IMR-90 (cell line): ENCODE data around the gene POR. TPM values are rescaled to one million over a fixed set of nuclear protein-coding genes. Genes with fewer than 3 reads are reported as not detected.

Source experiments
- ATAC-seq: fragments of 200-7000 bp; cut with Tn5 transposase; 2 replicates; pipeline ENCODE4 v1.9.1; 2020; ENCODE audit warnings: low read depth, mild to moderate bottlenecking, moderate library complexity
- BruUV-seq: library from RNA; stranded (reverse); fragments of 400-500 nt; replicated peaks from 2 replicates; lab custom pipeline; 2021; lab: Mats Ljungman, UMichigan
- CTCF ChIA-PET: fragments of 300-600 bp; formaldehyde crosslinking; extraction: SDS; loops from one replicate; lab custom pipeline; 2021; ENCODE audit warnings: antibody characterized with exemption; lab: Yijun Ruan, JAX
- POLR2A ChIA-PET: fragments of 300-600 bp; sonication (Branson Sonifier 250); formaldehyde crosslinking; loops from one replicate; lab custom pipeline; 2022; ENCODE audit warnings: antibody characterized with exemption; ENCODE audit not compliant: unreplicated experiment; lab: Charles Lee
- DNase-seq: peaks from one replicate; pipeline ENCODE4 v3.0.0; 2013
- H2AFZ ChIP-seq: replicated peaks from 2 replicates; pipeline ENCODE3; 2013; ENCODE audit warnings: low read length, mild to moderate bottlenecking; ENCODE audit not compliant: poor library complexity
- H2AK5ac ChIP-seq: 2 replicates; pipeline ENCODE4 v1.6.1; 2013; ENCODE audit warnings: low read depth, low read length, inconsistent platforms
- H2AK9ac ChIP-seq: replicated peaks from 2 replicates; pipeline ENCODE3; 2013; ENCODE audit warnings: mild to moderate bottlenecking, low read depth, low read length, moderate library complexity; ENCODE audit not compliant: poor library complexity
- H2BK120ac ChIP-seq: 2 replicates; pipeline ENCODE4 v1.6.1; 2013; ENCODE audit warnings: low read depth, low read length, inconsistent platforms
- H2BK15ac ChIP-seq: 3 replicates; pipeline ENCODE4 v1.6.1; 2013; ENCODE audit warnings: low read depth, low read length, inconsistent platforms
- H2BK20ac ChIP-seq: 2 replicates; pipeline ENCODE4 v1.6.1; 2013; ENCODE audit warnings: low read depth, mild to moderate bottlenecking, inconsistent platforms, low read length, moderate library complexity
- H2BK5ac ChIP-seq: 2 replicates; pipeline ENCODE4 v1.6.1; 2013; ENCODE audit warnings: mild to moderate bottlenecking, low read depth, low read length, inconsistent platforms; ENCODE audit not compliant: poor library complexity, severe bottlenecking
- H3K14ac ChIP-seq: replicated peaks from 2 replicates; pipeline ENCODE4 v1.6.1; 2013; ENCODE audit warnings: low read depth, low read length, inconsistent platforms
- H3K18ac ChIP-seq: 2 replicates; pipeline ENCODE4 v1.6.1; 2013; ENCODE audit warnings: low read depth, low read length, control low read depth
- H3K23ac ChIP-seq: 2 replicates; pipeline ENCODE4 v1.6.1; 2013; ENCODE audit warnings: low read depth, low read length, inconsistent platforms
- H3K27ac ChIP-seq: 2 replicates; pipeline ENCODE4 v1.5.1; 2013; ENCODE audit warnings: mild to moderate bottlenecking, control low read depth, low read length; ENCODE audit not compliant: insufficient read depth
- H3K27me3 ChIP-seq: 2 replicates; pipeline ENCODE4 v1.6.1; 2013; ENCODE audit warnings: low read length; ENCODE audit not compliant: control insufficient read depth, insufficient read depth
- H3K36me3 ChIP-seq: 2 replicates; pipeline ENCODE4 v1.6.1; 2013; ENCODE audit warnings: low read length, mixed read lengths; ENCODE audit not compliant: control insufficient read depth, insufficient read depth
- H3K4ac ChIP-seq: 2 replicates; pipeline ENCODE4 v1.6.1; 2013; ENCODE audit warnings: low read depth, low read length, inconsistent platforms
- H3K4me1 ChIP-seq: 2 replicates; pipeline ENCODE4 v1.6.1; 2013; ENCODE audit warnings: low read length, mixed read lengths; ENCODE audit not compliant: control insufficient read depth, insufficient read depth
- H3K4me2 ChIP-seq: 2 replicates; pipeline ENCODE4 v1.6.1; 2013; ENCODE audit warnings: low read depth, mild to moderate bottlenecking, control low read depth, low read length, moderate library complexity
- H3K4me3 ChIP-seq: 2 replicates; pipeline ENCODE4 v1.5.1; 2013; ENCODE audit warnings: low read depth, mild to moderate bottlenecking, control low read depth, low read length, moderate library complexity; ENCODE audit not compliant: insufficient read depth
- H3K56ac ChIP-seq: 2 replicates; pipeline ENCODE4 v1.6.1; 2013; ENCODE audit warnings: low read length, inconsistent platforms; ENCODE audit not compliant: insufficient read depth; ENCODE audit errors: extremely low read depth
- H3K79me1 ChIP-seq, 2 experiments: 2 replicates each; pipeline ENCODE4 v1.6.1; 2013; ENCODE audit warnings: low read length in 2 of 2, inconsistent platforms in 1 of 2, low read depth in 1 of 2
- H3K9ac ChIP-seq: 2 replicates; pipeline ENCODE4 v1.6.1; 2013; ENCODE audit warnings: low read depth, low read length, control low read depth
- H3K9me1 ChIP-seq: 2 replicates; pipeline ENCODE4 v1.6.1; 2013; ENCODE audit warnings: low read length, inconsistent platforms; ENCODE audit not compliant: insufficient read depth
- H3K9me3 ChIP-seq: 2 replicates; pipeline ENCODE4 v1.6.1; 2013; ENCODE audit warnings: low read length; ENCODE audit not compliant: control insufficient read depth, insufficient read depth
- H4K20me1 ChIP-seq: 2 replicates; pipeline ENCODE4 v1.6.1; 2013; ENCODE audit warnings: low read length, inconsistent platforms; ENCODE audit not compliant: insufficient read depth
- H4K5ac ChIP-seq: 2 replicates; pipeline ENCODE4 v1.6.1; 2013; ENCODE audit warnings: mild to moderate bottlenecking, low read depth, low read length, control low read depth
- H4K8ac ChIP-seq, 2 experiments: 2 replicates each; pipeline ENCODE4 v1.6.1; 2013; ENCODE audit warnings: low read depth in 2 of 2, low read length in 2 of 2, control low read depth in 1 of 2, inconsistent platforms in 1 of 2
- H4K91ac ChIP-seq: 2 replicates; pipeline ENCODE4 v1.6.1; 2013; ENCODE audit warnings: low read depth, low read length, inconsistent platforms; ENCODE audit not compliant: insufficient read depth
- BHLHE40 ChIP-seq: fragments of 150-350 bp; IDR thresholded peaks from 2 replicates; pipeline ENCODE4 v1.6.1; 2016; ENCODE audit warnings: mild to moderate bottlenecking, low read depth, low read length
- CEBPB ChIP-seq: IDR thresholded peaks from 2 replicates; pipeline ENCODE4 v1.6.1; 2012; ENCODE audit warnings: low read depth, low read length, improper control_type of control experiment
- CHD1 ChIP-seq: IDR thresholded peaks from 2 replicates; pipeline ENCODE4 v1.6.1; 2012; ENCODE audit warnings: low read depth, low read length, improper control_type of control experiment
- FOS ChIP-seq: fragments of 150-350 bp; IDR thresholded peaks from 2 replicates; pipeline ENCODE4 v1.6.1; 2016; ENCODE audit warnings: low read depth, low read length
- MAFK ChIP-seq: IDR thresholded peaks from 2 replicates; pipeline ENCODE4 v1.6.1; 2012; ENCODE audit warnings: low read depth, low read length, improper control_type of control experiment
- MAZ ChIP-seq: IDR thresholded peaks from 2 replicates; pipeline ENCODE4 v1.6.1; 2012; ENCODE audit warnings: low read depth, mild to moderate bottlenecking, low read length, improper control_type of control experiment, moderate library complexity, borderline replicate concordance
- MXI1 ChIP-seq: IDR thresholded peaks from 2 replicates; pipeline ENCODE4 v1.6.1; 2012; ENCODE audit warnings: low read depth, mild to moderate bottlenecking, low read length, moderate library complexity, borderline replicate concordance
- NFE2L2 ChIP-seq: fragments of 150-350 bp; IDR thresholded peaks from 2 replicates; pipeline ENCODE4 v1.6.1; 2016; ENCODE audit warnings: low read depth, mild to moderate bottlenecking, low read length
- POLR2A ChIP-seq: IDR thresholded peaks from 2 replicates; pipeline ENCODE4 v1.6.1; 2012; ENCODE audit warnings: mild to moderate bottlenecking, low read depth, low read length
- RCOR1 ChIP-seq: IDR thresholded peaks from 2 replicates; pipeline ENCODE4 v1.6.1; 2012; ENCODE audit warnings: mild to moderate bottlenecking, low read length, improper control_type of control experiment; ENCODE audit not compliant: insufficient replicate concordance
- RFX5 ChIP-seq: IDR thresholded peaks from 2 replicates; pipeline ENCODE4 v1.8.0; 2012; ENCODE audit warnings: low read depth, mild to moderate bottlenecking, low read length, moderate library complexity
- SMC3 ChIP-seq: fragments of 150-350 bp; IDR thresholded peaks from 2 replicates; pipeline ENCODE4 v1.6.1; 2016; ENCODE audit warnings: low read depth, mild to moderate bottlenecking, antibody characterized with exemption, low read length, moderate library complexity
- WGBS, 2 experiments: methylation state at CpG; one replicate each; pipeline versions ENCODE4 v1.1.5 to v1.1.7; 2013; ENCODE audit warnings: missing lambda C conversion rate in 2 of 2; ENCODE audit not compliant: insufficient read length in 1 of 2; ENCODE audit errors: extremely low coverage in 2 of 2; 5-methylcytosine and 5-hydroxymethylcytosine counted together
- dilution Hi-C: fragments of 300-500 bp; cut with HindIII; formaldehyde crosslinking; loops from one replicate; pipeline ENCODE4 v1.14.3; 2018; ENCODE audit warnings: low sequenced_read_pairs; ENCODE audit not compliant: unreplicated experiment
- in situ Hi-C: fragments of 300-500 bp; cut with MboI; formaldehyde crosslinking; loops from 3 replicates; pipeline ENCODE4 v1.14.3; 2019; ENCODE audit warnings: low sequenced_read_pairs, inconsistent platforms, mixed read lengths
- intact Hi-C: fragments of 100-400 bp; cut with micrococcal nuclease; formaldehyde crosslinking; loops from 2 replicates; pipeline ENCODE4 v1.10.0; 2022
- polyA plus RNA-seq, 3 experiments: library from polyadenylated mRNA; depleted of rRNA; stranded (reverse); fragments of >200 nt; gene quantifications; 2 replicates each; pipeline ENCODE4 v1.2.3, GENCODE V29; 2012; ENCODE audit warnings: low replicate concordance in 1 of 3
- total RNA-seq: library from RNA; depleted of rRNA; stranded (reverse); fragments of >200 nt; gene quantifications from 2 replicates; pipeline ENCODE4 v1.2.3, GENCODE V29; 2012
- TF ChIP-seq, protein P1 (sequence below): fragments of 150-350 bp; IDR thresholded peaks from 2 replicates; pipeline ENCODE4 v1.6.1; 2017; ENCODE audit warnings: mild to moderate bottlenecking, antibody characterized with exemption, low read length, low read depth
- TF ChIP-seq, protein P2 (sequence below): conservative IDR thresholded peaks from 2 replicates; pipeline ENCODE4 v1.5.1; 2012; ENCODE audit warnings: mild to moderate bottlenecking, low read depth, low read length, improper control_type of control experiment
- TF ChIP-seq, protein P3 (sequence below): fragments of 150-350 bp; IDR thresholded peaks from 2 replicates; pipeline ENCODE4 v1.6.1; 2016; ENCODE audit warnings: low read depth, mild to moderate bottlenecking, low read length, moderate library complexity, borderline replicate concordance

The POR gene
- total and polyA plus RNA-seq, 2 of the 4 experiments (the other 2 are of a cell fraction), result 25.5 to 42.2 TPM

DNA sequence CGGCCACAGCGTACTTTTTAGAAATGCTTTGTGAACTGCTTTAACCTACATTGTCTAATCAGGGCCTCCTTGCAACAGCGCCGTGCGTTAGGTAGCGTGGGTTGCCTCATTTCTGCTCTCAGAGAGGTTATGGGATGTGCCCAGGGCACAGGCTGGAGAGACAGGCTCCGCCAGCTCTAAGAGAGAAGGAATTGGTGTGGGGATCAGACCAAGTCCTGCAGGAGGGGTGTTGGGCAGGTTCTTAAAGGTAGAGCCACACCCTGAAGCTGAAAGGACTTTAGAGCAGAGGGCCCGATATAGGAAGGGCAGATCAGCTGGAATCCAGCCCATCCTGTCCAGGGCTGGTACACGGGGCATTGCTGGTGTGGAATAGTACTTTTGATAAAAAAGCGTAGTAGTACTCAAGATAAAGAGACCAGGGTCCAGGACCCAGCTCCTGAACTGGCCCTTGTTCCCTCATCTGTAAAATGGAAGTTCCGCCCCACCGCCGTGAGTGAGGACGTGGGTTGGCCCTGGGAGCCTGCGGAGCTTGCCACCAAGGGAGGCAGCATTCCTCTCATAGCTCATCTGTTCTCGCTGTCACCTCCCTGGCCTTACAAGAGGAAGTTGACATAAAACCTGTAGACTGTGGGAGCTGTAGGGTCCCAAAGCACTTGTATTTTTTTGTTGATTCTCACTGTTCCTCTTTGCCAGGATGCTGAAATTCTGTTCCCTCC is 42.2 kb downstream of the POR start:
- Histone ChIP-seq H3K4me1 (0 out of 2 replicates have a peak, but pooled peaks cover 7% of the 10 kb centered on the region), H4K91ac (no peak overlapping the region), H2BK20ac (peak overlapping the region; percentile 26; the same call in 1 of the 2 replicates), H3K4me2 (no peak overlapping the region), H2AK5ac (no peak overlapping the region; the same call in 1 of the 2 replicates), H3K4ac (peak overlapping the region; percentile 5; the same call in 1 of the 2 replicates), H2BK5ac (no peak overlapping the region), H3K9ac (no peak overlapping the region), H3K27me3 (no peaks in the 10 kb centered on the region), H3K14ac (no peak overlapping the region), H4K20me1 (no peaks in the 10 kb centered on the region), H3K36me3 (peaks cover 35% of the 10 kb centered on the region), H3K56ac (no peak overlapping the region), H2AK9ac (peak overlapping the region; percentile 15), H4K8ac (peak overlapping the region in 1 of 2 experiments; percentile 28; a peak in 1 of 4 replicates), H4K5ac (no peak overlapping the region), H2AFZ (no peak overlapping the region), H3K18ac (no peak overlapping the region), H3K9me1 (peaks cover 10% of the 10 kb centered on the region; the same call in 1 of the 2 replicates), H2BK15ac (no peak overlapping the region; the same call in 2 of the 3 replicates), H3K4me3 (no peak overlapping the region), H3K27ac (no peak overlapping the region), H3K79me1 (peaks cover 0 to 45% of the 10 kb centered on the region in 2 experiments; a peak in 2 of 4 replicates), H3K23ac (no peak overlapping the region), H2BK120ac (no peak overlapping the region), H3K9me3 (no peaks in the 10 kb centered on the region)
- BruUV-seq, result no TSS peak
- DNase-seq, result no peak
- dilution Hi-C loops, result no loop called here
- POLR2A ChIA-PET, result no interaction called here
- CTCF ChIA-PET, result no interaction called here
- ATAC-seq, result no peak; the same call in 1 of the 2 replicates
- intact Hi-C loops, result no loop called here
- 90% methylated on average over 4 of the region's 16 CpGs; no CpG with 5 or more reads in 1 of the 2 experiments for WGBS, 2 experiments
- in situ Hi-C loops, result no loop called here
- TF ChIP-seq NFE2L2, result no peak
- TF ChIP-seq MAZ, result no peak
- TF ChIP-seq MXI1, result no peak
- no peak for TF ChIP-seq POLR2A
- TF ChIP-seq, protein P1, sequence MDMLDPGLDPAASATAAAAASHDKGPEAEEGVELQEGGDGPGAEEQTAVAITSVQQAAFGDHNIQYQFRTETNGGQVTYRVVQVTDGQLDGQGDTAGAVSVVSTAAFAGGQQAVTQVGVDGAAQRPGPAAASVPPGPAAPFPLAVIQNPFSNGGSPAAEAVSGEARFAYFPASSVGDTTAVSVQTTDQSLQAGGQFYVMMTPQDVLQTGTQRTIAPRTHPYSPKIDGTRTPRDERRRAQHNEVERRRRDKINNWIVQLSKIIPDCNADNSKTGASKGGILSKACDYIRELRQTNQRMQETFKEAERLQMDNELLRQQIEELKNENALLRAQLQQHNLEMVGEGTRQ, result no peak
- TF ChIP-seq CHD1, result no peak
- no peak for TF ChIP-seq SMC3
- TF ChIP-seq RFX5, result no peak
- no peak for TF ChIP-seq MAFK
- no peak for TF ChIP-seq BHLHE40
- TF ChIP-seq RCOR1, result no peak
- TF ChIP-seq FOS, result no peak
- TF ChIP-seq, protein P2, sequence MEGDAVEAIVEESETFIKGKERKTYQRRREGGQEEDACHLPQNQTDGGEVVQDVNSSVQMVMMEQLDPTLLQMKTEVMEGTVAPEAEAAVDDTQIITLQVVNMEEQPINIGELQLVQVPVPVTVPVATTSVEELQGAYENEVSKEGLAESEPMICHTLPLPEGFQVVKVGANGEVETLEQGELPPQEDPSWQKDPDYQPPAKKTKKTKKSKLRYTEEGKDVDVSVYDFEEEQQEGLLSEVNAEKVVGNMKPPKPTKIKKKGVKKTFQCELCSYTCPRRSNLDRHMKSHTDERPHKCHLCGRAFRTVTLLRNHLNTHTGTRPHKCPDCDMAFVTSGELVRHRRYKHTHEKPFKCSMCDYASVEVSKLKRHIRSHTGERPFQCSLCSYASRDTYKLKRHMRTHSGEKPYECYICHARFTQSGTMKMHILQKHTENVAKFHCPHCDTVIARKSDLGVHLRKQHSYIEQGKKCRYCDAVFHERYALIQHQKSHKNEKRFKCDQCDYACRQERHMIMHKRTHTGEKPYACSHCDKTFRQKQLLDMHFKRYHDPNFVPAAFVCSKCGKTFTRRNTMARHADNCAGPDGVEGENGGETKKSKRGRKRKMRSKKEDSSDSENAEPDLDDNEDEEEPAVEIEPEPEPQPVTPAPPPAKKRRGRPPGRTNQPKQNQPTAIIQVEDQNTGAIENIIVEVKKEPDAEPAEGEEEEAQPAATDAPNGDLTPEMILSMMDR, result no peak
- TF ChIP-seq, protein P3, sequence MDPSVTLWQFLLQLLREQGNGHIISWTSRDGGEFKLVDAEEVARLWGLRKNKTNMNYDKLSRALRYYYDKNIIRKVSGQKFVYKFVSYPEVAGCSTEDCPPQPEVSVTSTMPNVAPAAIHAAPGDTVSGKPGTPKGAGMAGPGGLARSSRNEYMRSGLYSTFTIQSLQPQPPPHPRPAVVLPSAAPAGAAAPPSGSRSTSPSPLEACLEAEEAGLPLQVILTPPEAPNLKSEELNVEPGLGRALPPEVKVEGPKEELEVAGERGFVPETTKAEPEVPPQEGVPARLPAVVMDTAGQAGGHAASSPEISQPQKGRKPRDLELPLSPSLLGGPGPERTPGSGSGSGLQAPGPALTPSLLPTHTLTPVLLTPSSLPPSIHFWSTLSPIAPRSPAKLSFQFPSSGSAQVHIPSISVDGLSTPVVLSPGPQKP, result no peak
- no peak for TF ChIP-seq CEBPB
